H1 (cell line): ENCODE measurements around the gene NSMCE3. TPM values are rescaled to one million over a fixed set of nuclear protein-coding genes. Genes with fewer than 3 reads are reported as not detected.
A peak's percentile ranks its signal among the peaks of the same experiment; 100 is the strongest.

Experiments
- CTCF ChIA-PET: fragments of 300-600 bp; sonication (Branson Sonifier 250); formaldehyde crosslinking; loops from one replicate; lab custom pipeline; 2021; ENCODE audit not compliant: partially characterized antibody; lab: Charles Lee
- POLR2A ChIA-PET: fragments of 300-600 bp; sonication (Branson Sonifier 250); formaldehyde crosslinking; loops from one replicate; lab custom pipeline; 2021; ENCODE audit warnings: inconsistent platforms; ENCODE audit not compliant: partially characterized antibody; lab: Charles Lee
- DNase-seq, 2 experiments: peaks; one replicate each; pipeline versions ENCODE4 v3.0.0 to v3.0.0-alpha.2; 2010 to 2022; ENCODE audit warnings: low spot score in 2 of 2, low read depth in 1 of 2, mixed read lengths in 1 of 2
- FAIRE-seq: peaks from 2 replicates; lab custom pipeline; 2011; peaks lifted over from hg19 to GRCh38; lab: Jason Lieb, UNC
- H2AFZ ChIP-seq: 2 replicates; pipeline ENCODE4 v1.8.1; 2012; ENCODE audit warnings: low read length, inconsistent platforms
- H2AK5ac ChIP-seq: 2 replicates; pipeline ENCODE4 v1.6.1; 2013; ENCODE audit warnings: low read depth, low read length
- H2BK120ac ChIP-seq: replicated peaks from 2 replicates; pipeline ENCODE3; 2013; ENCODE audit warnings: low read depth, low read length, inconsistent platforms
- H2BK12ac ChIP-seq: 2 replicates; pipeline ENCODE4 v1.6.1; 2013; ENCODE audit warnings: low read depth, low read length
- H2BK15ac ChIP-seq: 2 replicates; pipeline ENCODE4 v1.6.1; 2013; ENCODE audit warnings: low read length
- H2BK20ac ChIP-seq: 2 replicates; pipeline ENCODE4 v1.6.1; 2013; ENCODE audit warnings: low read length
- H2BK5ac ChIP-seq: 2 replicates; pipeline ENCODE4 v1.6.1; 2013; ENCODE audit warnings: low read depth, low read length
- H3K14ac ChIP-seq: 2 replicates; pipeline ENCODE4 v1.6.1; 2013; ENCODE audit warnings: inconsistent platforms; ENCODE audit not compliant: insufficient read length
- H3K18ac ChIP-seq: 2 replicates; pipeline ENCODE4 v1.6.1; 2013; ENCODE audit warnings: low read length; ENCODE audit errors: extremely low read depth
- H3K23ac ChIP-seq: 2 replicates; pipeline ENCODE4 v1.6.1; 2013; ENCODE audit warnings: inconsistent platforms; ENCODE audit not compliant: insufficient read length
- H3K23me2 ChIP-seq: 2 replicates; pipeline ENCODE4 v1.6.1; 2013; ENCODE audit warnings: low read depth, low read length
- H3K27ac ChIP-seq: 2 replicates; pipeline ENCODE4 v1.6.1; 2011; ENCODE audit warnings: low read depth, low read length, inconsistent platforms
- H3K27me3 ChIP-seq, 4 experiments: replicated peaks in 1 of 4; 1 replicate in 1 of 4; 2 replicates in 3 of 4; pipeline versions ENCODE4 v1.6.1 to v1.8.1; 2011 to 2013; ENCODE audit warnings: low read length in 3 of 4, mild to moderate bottlenecking in 3 of 4, inconsistent platforms in 2 of 4, mixed read lengths in 2 of 4, moderate library complexity in 1 of 4; ENCODE audit not compliant: control insufficient read depth in 3 of 4, insufficient read depth in 3 of 4; ENCODE audit errors: extremely low read depth in 1 of 4
- H3K36me3 ChIP-seq, 4 experiments: 2 replicates each; pipeline versions ENCODE4 v1.6.1 to v1.8.1; 2011 to 2013; ENCODE audit warnings: mild to moderate bottlenecking in 4 of 4, low read length in 3 of 4, moderate library complexity in 2 of 4, control low read depth in 1 of 4, inconsistent platforms in 1 of 4; ENCODE audit not compliant: insufficient read depth in 4 of 4, control insufficient read depth in 2 of 4
- H3K4ac ChIP-seq: replicated peaks from 2 replicates; pipeline ENCODE3; 2013; ENCODE audit warnings: low read length, low read depth, mixed read lengths, inconsistent platforms; ENCODE audit not compliant: insufficient read length
- H3K4me1 ChIP-seq, 4 experiments: replicated peaks in 1 of 4; 1 replicate in 1 of 4; 2 replicates in 3 of 4; pipeline versions ENCODE4 v1.6.1 to v1.8.1; 2011 to 2013; ENCODE audit warnings: low read length in 3 of 4, inconsistent platforms in 2 of 4, mixed read lengths in 1 of 4; ENCODE audit not compliant: insufficient read depth in 4 of 4, control insufficient read depth in 3 of 4
- H3K4me2 ChIP-seq, 2 experiments: 2 replicates each; pipeline versions ENCODE4 v1.6.1 to v1.8.1; 2011 to 2013; ENCODE audit warnings: low read depth in 2 of 2, low read length in 2 of 2, control low read depth in 1 of 2, inconsistent platforms in 1 of 2, mild to moderate bottlenecking in 1 of 2; ENCODE audit not compliant: insufficient read depth in 1 of 2
- H3K4me3 ChIP-seq, 4 experiments: fragments of 200-600, 300-600 bp in 1 of 4; sonication (generic), shearing (Covaris generic), sonication (Bioruptor Twin) in 1 of 4; 2 replicates each; pipeline versions ENCODE4 v1.5.1 to v1.8.1; 2011 to 2016; ENCODE audit warnings: low read length in 4 of 4, low read depth in 3 of 4, control low read depth in 2 of 4, inconsistent platforms in 2 of 4, mild to moderate bottlenecking in 2 of 4, mixed read lengths in 1 of 4, moderate library complexity in 1 of 4; ENCODE audit not compliant: insufficient read depth in 2 of 4; ENCODE audit errors: extremely low read depth in 1 of 4
- H3K56ac ChIP-seq: replicated peaks from 2 replicates; pipeline ENCODE3; 2013; ENCODE audit warnings: low read depth, mild to moderate bottlenecking, mixed read lengths, low read length, inconsistent platforms; ENCODE audit not compliant: insufficient read length
- H3K79me1 ChIP-seq: 2 replicates; pipeline ENCODE4 v1.6.1; 2013; ENCODE audit warnings: low read depth, low read length, control low read depth
- H3K79me2 ChIP-seq, 2 experiments: 2 replicates each; pipeline versions ENCODE4 v1.6.1 to v1.8.1; 2012 to 2013; ENCODE audit warnings: low read length in 2 of 2, mild to moderate bottlenecking in 2 of 2, inconsistent platforms in 1 of 2; ENCODE audit not compliant: insufficient read depth in 2 of 2, control insufficient read depth in 1 of 2
- H3K9ac ChIP-seq, 4 experiments: replicated peaks in 1 of 4; 1 replicate in 1 of 4; 2 replicates in 3 of 4; pipeline versions ENCODE4 v1.6.1 to v1.8.1; 2011 to 2013; ENCODE audit warnings: low read depth in 3 of 4, low read length in 3 of 4, control low read depth in 2 of 4, mild to moderate bottlenecking in 2 of 4, moderate library complexity in 2 of 4, inconsistent platforms in 1 of 4; ENCODE audit errors: extremely low read depth in 1 of 4
- H3K9me3 ChIP-seq, 2 experiments: 2 replicates each; pipeline versions ENCODE4 v1.6.1 to v1.8.1; 2012 to 2013; ENCODE audit warnings: mild to moderate bottlenecking in 2 of 2, moderate library complexity in 2 of 2, control low read depth in 1 of 2, inconsistent platforms in 1 of 2, low read depth in 1 of 2, low read length in 1 of 2, mixed read lengths in 1 of 2; ENCODE audit not compliant: insufficient read depth in 2 of 2
- H4K20me1 ChIP-seq, 2 experiments: replicated peaks in 1 of 2; 2 replicates each; pipeline versions ENCODE3 to v1.8.1; 2011 to 2013; ENCODE audit warnings: inconsistent platforms in 2 of 2, low read length in 2 of 2, mild to moderate bottlenecking in 1 of 2; ENCODE audit not compliant: insufficient read depth in 2 of 2, control insufficient read depth in 1 of 2
- H4K5ac ChIP-seq: 2 replicates; pipeline ENCODE4 v1.6.1; 2013; ENCODE audit warnings: low read length, low read depth, mixed read lengths, inconsistent platforms; ENCODE audit not compliant: insufficient read length
- H4K8ac ChIP-seq: 2 replicates; pipeline ENCODE4 v1.8.0; 2013; ENCODE audit warnings: mild to moderate bottlenecking, moderate library complexity, low read length, inconsistent platforms; ENCODE audit not compliant: insufficient read depth; ENCODE audit errors: extremely low read depth
- H4K91ac ChIP-seq: replicated peaks from 2 replicates; pipeline ENCODE3; 2013; ENCODE audit warnings: low read length, mixed read lengths, inconsistent platforms; ENCODE audit not compliant: insufficient read length
- CTBP2 ChIP-seq: IDR thresholded peaks from 2 replicates; pipeline ENCODE4 v1.7.0; 2011; ENCODE audit warnings: borderline replicate concordance, mild to moderate bottlenecking, moderate library complexity, mixed read lengths, low read length; ENCODE audit not compliant: insufficient read depth, insufficient read length
- KDM5A ChIP-seq: fragments of 200-600 bp; IDR thresholded peaks from 2 replicates; pipeline ENCODE4 v1.7.1; 2012; ENCODE audit warnings: mild to moderate bottlenecking, low read length, inconsistent platforms, mixed read lengths
- RNF2 ChIP-seq: fragments of 200-900, 300-1000 bp; sonication (generic); IDR thresholded peaks from 2 replicates; pipeline ENCODE4 v1.7.1; 2016; ENCODE audit warnings: borderline replicate concordance, low read depth, mild to moderate bottlenecking, antibody characterized with exemption, low read length; ENCODE audit not compliant: poor library complexity, severe bottlenecking; ENCODE audit errors: missing control alignments
- WGBS, 2 experiments: shearing (Covaris generic) in 1 of 2; methylation state at CpG; one replicate each; pipeline versions ENCODE4 v1.1.6 to v1.1.7; 2013 to 2015; ENCODE audit warnings: low lambda C conversion rate in 2 of 2, mixed read lengths in 2 of 2, inconsistent platforms in 1 of 2, low coverage in 1 of 2, missing lambda C conversion rate in 1 of 2; ENCODE audit not compliant: insufficient replicate concordance in 2 of 2, insufficient coverage in 1 of 2, insufficient read length in 1 of 2; ENCODE audit errors: extremely low coverage in 1 of 2, missing lambda C conversion rate in 1 of 2; 5-methylcytosine and 5-hydroxymethylcytosine counted together
- polyA plus RNA-seq, 7 experiments: library from polyadenylated mRNA; depleted of rRNA in 3 of 7; stranded (reverse) in 5 of 7; unstranded in 2 of 7; fragments of >200 nt in 5 of 7; fragments of 200-250 nt in 2 of 7; gene quantifications; 1 replicate in 5 of 7; 2 replicates in 1 of 7; 4 replicates in 1 of 7; pipeline versions ENCODE4 v1.2.1 to v1.2.3, GENCODE V29; 2011 to 2013; ENCODE audit warnings: missing spikeins in 2 of 7, mixed read lengths in 2 of 7
- total RNA-seq: library from RNA; stranded (reverse); fragmentation: NEBNext Ultra II Directional; extraction: Animal tissue kit (Norgen Biotek cat#: 25700); gene quantifications from 2 replicates; pipeline ENCODE4 v1.2.1, GENCODE V29; 2021

The NSMCE3 gene
- total and polyA plus RNA-seq, 2 of the 8 experiments (the other 6 are each of a cell fraction or from before 2014, with no cell fraction given): 4.3 to 6.7 TPM

- Histone ChIP-seq H2BK12ac (no peak overlapping the region), H4K20me1 (no peaks in the 10 kb centered on the region), H3K27ac (no peak overlapping the region), H3K23me2 (peaks cover 11% of the 10 kb centered on the region; the same call in 1 of the 2 replicates), H2BK20ac (no peak overlapping the region), H2BK5ac (no peak overlapping the region; the same call in 1 of the 2 replicates), H3K79me1 (no peaks in the 10 kb centered on the region), H3K9me3 (no peaks in the 10 kb centered on the region), H2BK120ac (no peak overlapping the region), H3K4me1 (peaks cover 0 to 2% (median 1%) of the 10 kb centered on the region in 4 experiments; a peak in 3 of 7 replicates), H3K4me3 (peak overlapping the region; percentile 64 to 85 (median 75)), H4K8ac (no peak overlapping the region), H3K18ac (no peak overlapping the region), H3K14ac (no peak overlapping the region), H3K4me2 (peak overlapping the region; percentile 62 to 99), H3K56ac (no peak overlapping the region), H3K36me3 (no peaks in the 10 kb centered on the region), H4K91ac (peak overlapping the region; percentile 91), H3K27me3 (no peaks in the 10 kb centered on the region), H3K23ac (no peak overlapping the region), H2AFZ (peak overlapping the region; percentile 81), H2BK15ac (no peak overlapping the region), H3K79me2 (peaks cover 0 to 25% of the 10 kb centered on the region in 2 experiments; a peak in 2 of 4 replicates), H3K4ac (peak overlapping the region; percentile 14), H2AK5ac (no peak overlapping the region), H4K5ac (no peak overlapping the region), H3K9ac (peak overlapping the region in 2 of 4 experiments; percentile 31 to 82; a peak in 3 of 7 replicates)
- ChIA-PET CTCF (interaction anchor here (0.8 to 2.0 kb wide), 2 partner anchors 131 to 133 kb away, joined by 4 to 8 read pairs; no protein-coding TSS in a partner anchor), POLR2A (no interaction called here)
- 41% methylated on average over 8 of the region's 8 CpGs; no CpG with 5 or more reads in 1 of the 2 experiments for WGBS, 2 experiments
- FAIRE-seq (no peak), DNase-seq (no peak)
- TF ChIP-seq CTBP2: no peak
- no peak for TF ChIP-seq KDM5A
- TF ChIP-seq RNF2: no peak
These were observed 740 bp upstream of the NSMCE3 start for GRCh38 chr15:29270169-29270955.
